ENCODE data around the gene HTT. TPM values are rescaled to one million over a fixed set of nuclear protein-coding genes. Genes with fewer than 3 reads are reported as not detected.

Gene HTT
- polyA plus RNA-seq, 3 donors, result 1.8 to 27.1 (median 3.0) TPM

DNA sequence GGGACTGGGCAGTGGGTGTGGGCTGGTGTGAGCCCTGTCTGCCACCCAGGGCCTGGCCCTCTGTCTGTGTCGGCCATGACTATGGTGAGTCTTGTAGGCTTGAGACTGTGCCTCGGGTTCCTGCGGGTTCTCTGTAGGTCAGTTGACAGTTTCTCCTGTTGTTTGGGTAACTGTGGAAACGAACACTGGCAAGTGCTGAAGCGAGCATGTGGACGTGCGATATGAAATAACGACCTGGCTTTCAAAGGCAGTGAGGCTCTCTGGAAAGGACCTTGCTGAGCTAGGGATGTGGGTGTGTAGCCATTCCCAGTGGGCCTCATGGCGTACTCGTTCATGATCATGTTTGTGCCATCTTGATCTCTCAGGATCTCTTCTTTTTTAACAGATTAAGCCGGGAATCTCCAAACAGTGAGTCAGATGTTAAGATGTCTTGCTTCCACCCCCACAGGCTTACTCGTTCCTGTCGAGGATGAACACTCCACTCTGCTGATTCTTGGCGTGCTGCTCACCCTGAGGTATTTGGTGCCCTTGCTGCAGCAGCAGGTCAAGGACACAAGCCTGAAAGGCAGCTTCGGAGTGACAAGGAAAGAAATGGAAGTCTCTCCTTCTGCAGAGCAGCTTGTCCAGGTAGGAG is 41.3 kb downstream of the HTT start:
- Histone ChIP-seq H3K36me3 (replicated peaks in 1 of 2; ENCODE audit: control insufficient read depth in 1 of 2, insufficient read depth in 2 of 2, low read length in 2 of 2) (peaks cover 96 to 100% of the 10 kb centered on the region in 2 donors), H4K20me1 (ENCODE audit: insufficient read depth, low read length) (peaks cover 10% of the 10 kb centered on the region)
- peak overlapping the region in 2 of 7 donors; percentile 57 to 66 for H3K27ac Mint-ChIP-seq

GRCh38 chr4:3116955-3117354 is 42.5 kb downstream of the HTT start:
- no peaks in the 10 kb centered on the region for H3K9me3 Mint-ChIP-seq
- WGBS (ENCODE audit: insufficient coverage), result 91% methylated on average over 1 of the region's 2 CpGs
- Histone ChIP-seq H4K20me1 (ENCODE audit: insufficient read depth, low read length) (peaks cover 5% of the 10 kb centered on the region), H3K9ac (ENCODE audit: insufficient read depth, low read length, poor library complexity, severe bottlenecking) (no peak overlapping the region), H3K4me2 (replicated peaks; ENCODE audit: extremely low read depth, low read length, poor library complexity, severe bottlenecking) (no peak overlapping the region), H3K9me3 (replicated peaks in 1 of 2; ENCODE audit: control insufficient read depth in 1 of 2, insufficient read depth in 1 of 2, low read length in 2 of 2) (no peaks in the 10 kb centered on the region), H2AFZ (ENCODE audit: insufficient read depth, low read depth, low read length, poor library complexity, severe bottlenecking) (no peak overlapping the region), H3K4me3 (replicated peaks in 1 of 3; ENCODE audit: low read depth in 2 of 3, low read length in 3 of 3) (no peak overlapping the region), H3K36me3 (replicated peaks in 1 of 2; ENCODE audit: control insufficient read depth in 1 of 2, insufficient read depth in 2 of 2, low read length in 2 of 2) (peaks cover 97 to 100% of the 10 kb centered on the region in 2 donors), H3K4me1 (ENCODE audit: control insufficient read depth in 1 of 2, insufficient read depth in 2 of 2, low read length in 2 of 2) (no peaks in the 10 kb centered on the region), H3K27me3 (ENCODE audit: control insufficient read depth in 2 of 2, insufficient read depth in 2 of 2, low read length in 2 of 2) (no peaks in the 10 kb centered on the region), H3K27ac (ENCODE audit: low read depth in 1 of 2, low read length in 2 of 2) (no peak overlapping the region), H3K79me2 (ENCODE audit: insufficient read depth, low read length) (no peaks in the 10 kb centered on the region)
- peaks cover 92 to 100% of the 10 kb centered on the region in 2 donors for H3K36me3 Mint-ChIP-seq
- TF ChIP-seq, protein P1, sequence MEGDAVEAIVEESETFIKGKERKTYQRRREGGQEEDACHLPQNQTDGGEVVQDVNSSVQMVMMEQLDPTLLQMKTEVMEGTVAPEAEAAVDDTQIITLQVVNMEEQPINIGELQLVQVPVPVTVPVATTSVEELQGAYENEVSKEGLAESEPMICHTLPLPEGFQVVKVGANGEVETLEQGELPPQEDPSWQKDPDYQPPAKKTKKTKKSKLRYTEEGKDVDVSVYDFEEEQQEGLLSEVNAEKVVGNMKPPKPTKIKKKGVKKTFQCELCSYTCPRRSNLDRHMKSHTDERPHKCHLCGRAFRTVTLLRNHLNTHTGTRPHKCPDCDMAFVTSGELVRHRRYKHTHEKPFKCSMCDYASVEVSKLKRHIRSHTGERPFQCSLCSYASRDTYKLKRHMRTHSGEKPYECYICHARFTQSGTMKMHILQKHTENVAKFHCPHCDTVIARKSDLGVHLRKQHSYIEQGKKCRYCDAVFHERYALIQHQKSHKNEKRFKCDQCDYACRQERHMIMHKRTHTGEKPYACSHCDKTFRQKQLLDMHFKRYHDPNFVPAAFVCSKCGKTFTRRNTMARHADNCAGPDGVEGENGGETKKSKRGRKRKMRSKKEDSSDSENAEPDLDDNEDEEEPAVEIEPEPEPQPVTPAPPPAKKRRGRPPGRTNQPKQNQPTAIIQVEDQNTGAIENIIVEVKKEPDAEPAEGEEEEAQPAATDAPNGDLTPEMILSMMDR (IDR thresholded peaks at IDR 0.05), result no peak
- H3K27ac Mint-ChIP-seq, result peak overlapping the region in 1 of 7 donors; percentile 32
- intact Hi-C loops (cut with micrococcal nuclease), result no loop called here
- no peaks in the 10 kb centered on the region for H3K4me1 Mint-ChIP-seq
- DNase-seq, result no peak
- no peak overlapping the region for H3K4me3 Mint-ChIP-seq
- H3K27me3 Mint-ChIP-seq (ENCODE audit: low read depth in 3 of 3), result no peaks in the 10 kb centered on the region

More for the DNA sequence above, 41.3 kb downstream of the HTT start:
- H3K79me2 ChIP-seq (ENCODE audit: insufficient read depth, low read length), result no peaks in the 10 kb centered on the region
- no peaks in the 10 kb centered on the region for H3K9me3 ChIP-seq (replicated peaks in 1 of 2; ENCODE audit: control insufficient read depth in 1 of 2, insufficient read depth in 1 of 2, low read length in 2 of 2)
- Mint-ChIP-seq H3K4me1 (no peaks in the 10 kb centered on the region), H3K36me3 (peaks cover 94 to 100% of the 10 kb centered on the region in 2 donors), H3K4me3 (no peak overlapping the region), H3K9me3 (no peaks in the 10 kb centered on the region), H3K27me3 (ENCODE audit: low read depth in 3 of 3) (no peaks in the 10 kb centered on the region)
- no peak overlapping the region for H3K4me2 ChIP-seq (replicated peaks; ENCODE audit: extremely low read depth, low read length, poor library complexity, severe bottlenecking)
- WGBS (ENCODE audit: insufficient coverage), result 97% methylated on average over 15 of the region's 15 CpGs
- no peak overlapping the region for H3K4me3 ChIP-seq (replicated peaks in 1 of 3; ENCODE audit: low read depth in 2 of 3, low read length in 3 of 3)
- H3K4me1 ChIP-seq (ENCODE audit: control insufficient read depth in 1 of 2, insufficient read depth in 2 of 2, low read length in 2 of 2), result no peaks in the 10 kb centered on the region
- no peak for DNase-seq
- no peak overlapping the region for H3K9ac ChIP-seq (ENCODE audit: insufficient read depth, low read length, poor library complexity, severe bottlenecking)
- TF ChIP-seq, protein P1 (IDR thresholded peaks at IDR 0.05), result no peak
- no peaks in the 10 kb centered on the region for H3K27me3 ChIP-seq (ENCODE audit: control insufficient read depth in 2 of 2, insufficient read depth in 2 of 2, low read length in 2 of 2)
- H3K27ac ChIP-seq (ENCODE audit: low read depth in 1 of 2, low read length in 2 of 2), result no peak overlapping the region
- H2AFZ ChIP-seq (ENCODE audit: insufficient read depth, low read depth, low read length, poor library complexity, severe bottlenecking), result no peak overlapping the region
- intact Hi-C loops (cut with micrococcal nuclease), result no loop called here
